ENCODE measurements around the gene FOXA2. TPM values are rescaled to one million over a fixed set of nuclear protein-coding genes. Genes with fewer than 3 reads are reported as not detected.

FOXA2 gene
- total and polyA plus RNA-seq, 2 of the 13 experiments (the other 11 are each of a cell fraction or from before 2014, with no cell fraction given) = 8.8 to 12.2 TPM

DNA sequence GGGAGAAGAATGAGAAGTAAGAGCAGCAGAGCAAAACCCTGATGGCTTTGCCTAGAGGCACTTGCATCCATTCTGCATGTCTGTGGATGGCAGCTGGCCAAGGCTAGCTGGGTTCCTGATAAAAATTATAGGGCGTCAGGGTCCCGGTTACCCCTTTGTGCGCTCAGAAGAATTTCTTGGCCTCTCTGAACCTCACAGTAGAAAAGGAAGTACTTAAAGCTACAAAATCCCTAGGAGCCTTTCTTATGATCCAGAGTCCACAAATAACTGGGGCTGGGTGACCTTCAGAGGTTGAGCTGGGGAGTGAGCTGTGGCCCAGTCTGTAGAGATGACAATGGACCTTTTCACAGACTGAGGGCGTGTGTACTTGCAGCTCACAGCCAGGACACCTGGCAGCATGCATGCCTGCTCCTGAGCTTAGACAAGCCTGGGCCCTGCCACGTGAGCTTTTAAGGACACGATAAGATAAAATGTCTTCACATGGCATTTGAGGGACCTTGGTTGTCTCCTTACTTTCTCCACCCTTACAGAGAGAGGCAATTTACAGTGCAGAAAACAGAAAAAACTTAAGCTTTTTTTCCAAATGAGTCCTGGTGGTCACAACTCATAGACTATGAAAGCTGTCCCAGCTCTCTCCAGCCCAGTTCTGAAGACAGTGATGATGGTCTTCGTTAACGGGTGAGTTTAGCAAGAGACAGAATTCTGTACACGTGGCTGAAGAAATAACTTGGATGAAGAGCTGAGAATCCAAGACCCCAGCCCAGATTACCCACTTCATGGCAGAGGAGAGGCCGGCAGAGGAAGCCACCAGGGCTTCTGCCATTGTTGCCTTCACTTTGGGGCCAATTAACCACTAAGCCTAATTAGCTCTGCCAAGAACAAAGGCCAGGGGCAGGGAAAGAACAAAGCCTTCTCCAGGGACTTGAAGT lies 50.3 kb downstream of the FOXA2 start (continued):
- TF ChIP-seq SNAPC2 (CRISPR knock-in tag; IDR thresholded peaks at IDR 0.05) (peak; percentile 98), ZNF543 (CRISPR knock-in tag; IDR thresholded peaks at IDR 0.05) (peak; percentile 99), ZNF101 (CRISPR knock-in tag; IDR thresholded peaks at IDR 0.05; ENCODE audit: borderline replicate concordance, low read depth) (peak; percentile 98; the same call in 1 of the 2 replicates), PLRG1 (conservative IDR thresholded peaks at IDR 0.05) (no peak), FOSL1 (CRISPR knock-in tag; IDR thresholded peaks at IDR 0.05; ENCODE audit: borderline replicate concordance) (no peak), GZF1 (CRISPR knock-in tag; IDR thresholded peaks at IDR 0.05) (peak; percentile 94), NPAS2 (CRISPR knock-in tag; IDR thresholded peaks at IDR 0.05; ENCODE audit: borderline replicate concordance) (peak; percentile 96), SRSF9 (IDR thresholded peaks at IDR 0.05; ENCODE audit: borderline replicate concordance, insufficient read depth, low read depth, low read length, poor library complexity, severe bottlenecking) (no peak)
- TF ChIP-seq, protein P1, sequence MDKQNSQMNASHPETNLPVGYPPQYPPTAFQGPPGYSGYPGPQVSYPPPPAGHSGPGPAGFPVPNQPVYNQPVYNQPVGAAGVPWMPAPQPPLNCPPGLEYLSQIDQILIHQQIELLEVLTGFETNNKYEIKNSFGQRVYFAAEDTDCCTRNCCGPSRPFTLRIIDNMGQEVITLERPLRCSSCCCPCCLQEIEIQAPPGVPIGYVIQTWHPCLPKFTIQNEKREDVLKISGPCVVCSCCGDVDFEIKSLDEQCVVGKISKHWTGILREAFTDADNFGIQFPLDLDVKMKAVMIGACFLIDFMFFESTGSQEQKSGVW (CRISPR knock-in tag; IDR thresholded peaks at IDR 0.05; ENCODE audit: borderline replicate concordance) = peak; percentile 77; the same call in 1 of the 2 replicates
- TF ChIP-seq, protein P2, sequence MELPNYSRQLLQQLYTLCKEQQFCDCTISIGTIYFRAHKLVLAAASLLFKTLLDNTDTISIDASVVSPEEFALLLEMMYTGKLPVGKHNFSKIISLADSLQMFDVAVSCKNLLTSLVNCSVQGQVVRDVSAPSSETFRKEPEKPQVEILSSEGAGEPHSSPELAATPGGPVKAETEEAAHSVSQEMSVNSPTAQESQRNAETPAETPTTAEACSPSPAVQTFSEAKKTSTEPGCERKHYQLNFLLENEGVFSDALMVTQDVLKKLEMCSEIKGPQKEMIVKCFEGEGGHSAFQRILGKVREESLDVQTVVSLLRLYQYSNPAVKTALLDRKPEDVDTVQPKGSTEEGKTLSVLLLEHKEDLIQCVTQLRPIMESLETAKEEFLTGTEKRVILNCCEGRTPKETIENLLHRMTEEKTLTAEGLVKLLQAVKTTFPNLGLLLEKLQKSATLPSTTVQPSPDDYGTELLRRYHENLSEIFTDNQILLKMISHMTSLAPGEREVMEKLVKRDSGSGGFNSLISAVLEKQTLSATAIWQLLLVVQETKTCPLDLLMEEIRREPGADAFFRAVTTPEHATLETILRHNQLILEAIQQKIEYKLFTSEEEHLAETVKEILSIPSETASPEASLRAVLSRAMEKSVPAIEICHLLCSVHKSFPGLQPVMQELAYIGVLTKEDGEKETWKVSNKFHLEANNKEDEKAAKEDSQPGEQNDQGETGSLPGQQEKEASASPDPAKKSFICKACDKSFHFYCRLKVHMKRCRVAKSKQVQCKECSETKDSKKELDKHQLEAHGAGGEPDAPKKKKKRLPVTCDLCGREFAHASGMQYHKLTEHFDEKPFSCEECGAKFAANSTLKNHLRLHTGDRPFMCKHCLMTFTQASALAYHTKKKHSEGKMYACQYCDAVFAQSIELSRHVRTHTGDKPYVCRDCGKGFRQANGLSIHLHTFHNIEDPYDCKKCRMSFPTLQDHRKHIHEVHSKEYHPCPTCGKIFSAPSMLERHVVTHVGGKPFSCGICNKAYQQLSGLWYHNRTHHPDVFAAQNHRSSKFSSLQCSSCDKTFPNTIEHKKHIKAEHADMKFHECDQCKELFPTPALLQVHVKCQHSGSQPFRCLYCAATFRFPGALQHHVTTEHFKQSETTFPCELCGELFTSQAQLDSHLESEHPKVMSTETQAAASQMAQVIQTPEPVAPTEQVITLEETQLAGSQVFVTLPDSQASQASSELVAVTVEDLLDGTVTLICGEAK (IDR thresholded peaks at IDR 0.05) = no peak
- TF ChIP-seq, protein P2 (CRISPR knock-in tag; IDR thresholded peaks at IDR 0.05) = peak; percentile 97
- TF ChIP-seq, protein P3, sequence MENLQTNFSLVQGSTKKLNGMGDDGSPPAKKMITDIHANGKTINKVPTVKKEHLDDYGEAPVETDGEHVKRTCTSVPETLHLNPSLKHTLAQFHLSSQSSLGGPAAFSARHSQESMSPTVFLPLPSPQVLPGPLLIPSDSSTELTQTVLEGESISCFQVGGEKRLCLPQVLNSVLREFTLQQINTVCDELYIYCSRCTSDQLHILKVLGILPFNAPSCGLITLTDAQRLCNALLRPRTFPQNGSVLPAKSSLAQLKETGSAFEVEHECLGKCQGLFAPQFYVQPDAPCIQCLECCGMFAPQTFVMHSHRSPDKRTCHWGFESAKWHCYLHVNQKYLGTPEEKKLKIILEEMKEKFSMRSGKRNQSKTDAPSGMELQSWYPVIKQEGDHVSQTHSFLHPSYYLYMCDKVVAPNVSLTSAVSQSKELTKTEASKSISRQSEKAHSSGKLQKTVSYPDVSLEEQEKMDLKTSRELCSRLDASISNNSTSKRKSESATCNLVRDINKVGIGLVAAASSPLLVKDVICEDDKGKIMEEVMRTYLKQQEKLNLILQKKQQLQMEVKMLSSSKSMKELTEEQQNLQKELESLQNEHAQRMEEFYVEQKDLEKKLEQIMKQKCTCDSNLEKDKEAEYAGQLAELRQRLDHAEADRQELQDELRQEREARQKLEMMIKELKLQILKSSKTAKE (CRISPR knock-in tag; IDR thresholded peaks at IDR 0.05; ENCODE audit: borderline replicate concordance) = peak; percentile 92
- TF ChIP-seq, protein P4, sequence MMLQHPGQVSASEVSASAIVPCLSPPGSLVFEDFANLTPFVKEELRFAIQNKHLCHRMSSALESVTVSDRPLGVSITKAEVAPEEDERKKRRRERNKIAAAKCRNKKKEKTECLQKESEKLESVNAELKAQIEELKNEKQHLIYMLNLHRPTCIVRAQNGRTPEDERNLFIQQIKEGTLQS (CRISPR knock-in tag; IDR thresholded peaks at IDR 0.05) = peak; percentile 67
